Left hindlimb (tissue), 1 donor: Measurements from ENCODE around the gene PCIF1.
A peak's percentile ranks its signal among the peaks of the same experiment; 100 is the strongest.
"Not testable (repeated sequence)": the region's sequence is repeated elsewhere in the genome, so short reads cannot be mapped to it uniquely, and the experiment has no call there.

Source experiments
- DNase-seq: peaks from one replicate; pipeline ENCODE4 v3.0.0-alpha.2; 2018

Gene PCIF1

DNA sequence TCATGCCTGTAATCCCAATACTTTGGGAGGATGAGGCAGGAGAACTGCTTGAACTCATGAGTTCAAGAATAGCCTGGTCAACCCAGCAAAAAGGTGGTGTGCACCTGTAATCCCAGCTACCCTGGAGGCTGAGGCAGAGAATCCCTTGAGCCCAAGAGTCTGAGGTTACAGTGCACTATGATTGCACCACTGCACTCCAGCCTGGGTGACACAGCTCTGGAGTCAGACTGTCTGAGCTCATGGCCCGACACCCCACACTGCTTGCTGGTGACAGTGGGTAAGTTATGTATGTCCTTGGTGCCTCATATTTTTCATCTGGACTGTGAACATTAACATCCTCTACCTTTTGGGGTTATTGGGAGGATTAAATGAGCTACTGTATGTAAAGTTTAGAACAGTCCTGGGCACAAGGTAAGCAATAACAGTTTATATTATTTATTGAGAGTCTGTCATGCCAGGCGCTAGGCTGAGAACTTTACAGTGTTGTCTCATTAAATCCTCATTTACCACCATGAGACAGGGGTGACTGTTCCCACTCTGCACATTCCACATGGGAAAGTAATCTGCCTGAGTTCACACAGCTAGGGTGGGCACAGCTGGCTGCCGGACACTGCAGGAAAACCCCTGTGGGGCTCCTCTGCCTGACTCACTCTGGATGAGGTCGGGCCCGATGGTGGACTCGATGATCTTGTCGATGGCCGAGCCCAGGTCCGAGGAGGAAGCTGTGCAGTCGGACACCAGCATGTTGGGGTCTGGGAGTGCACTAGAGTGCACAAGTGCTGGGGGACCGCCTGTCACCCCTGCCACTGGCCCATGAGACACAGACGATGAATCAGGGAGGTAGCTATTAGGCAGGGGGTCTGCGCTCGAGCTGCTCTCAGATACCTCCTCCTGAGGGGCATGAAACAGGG, 34.6 kb downstream of the PCIF1 start:
- DNase-seq = no peak

DNA sequence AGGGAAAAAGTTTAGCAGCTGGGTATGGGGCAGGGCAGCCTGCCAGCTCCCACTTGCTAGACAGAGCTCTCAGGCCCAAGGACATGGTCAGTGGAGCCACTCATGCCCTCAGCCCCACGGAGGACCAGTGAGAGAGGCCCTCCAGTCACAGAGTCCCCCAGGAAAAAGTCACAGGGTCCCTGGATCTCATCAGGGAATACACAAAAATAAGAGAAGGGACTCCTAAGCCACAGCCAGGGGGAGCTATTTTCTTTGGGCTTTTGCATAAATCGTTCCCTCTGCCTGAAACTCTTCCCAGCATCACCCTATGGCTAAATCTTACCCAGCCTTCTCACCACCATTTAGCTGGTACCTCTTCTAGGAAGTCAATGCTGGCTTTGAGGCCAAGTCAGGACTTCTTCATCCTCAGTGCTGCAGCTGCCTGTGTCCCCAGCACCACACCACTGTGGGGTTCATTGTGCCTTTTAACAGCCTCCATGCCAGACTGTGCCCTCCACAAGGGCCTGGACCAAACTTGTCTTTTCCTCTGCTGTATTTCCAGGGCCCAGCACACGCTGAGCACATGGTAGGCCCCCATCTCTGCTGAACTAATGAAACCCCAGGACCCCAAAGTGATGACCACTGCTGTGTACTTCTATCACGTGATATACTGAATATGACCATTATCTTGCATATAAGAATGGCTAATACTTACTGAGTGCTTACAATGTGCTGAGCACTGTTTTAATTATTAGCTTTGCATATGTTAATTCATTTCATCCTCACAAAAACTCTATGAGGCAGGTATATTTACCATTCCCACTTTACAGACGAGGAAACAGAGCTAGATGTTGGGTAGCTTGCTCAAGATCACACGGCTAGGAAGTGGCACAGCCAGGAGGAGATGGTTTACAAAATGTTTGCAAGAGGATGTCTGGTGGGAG, 35.5 kb downstream of the PCIF1 start:
- DNase-seq = no peak

DNA sequence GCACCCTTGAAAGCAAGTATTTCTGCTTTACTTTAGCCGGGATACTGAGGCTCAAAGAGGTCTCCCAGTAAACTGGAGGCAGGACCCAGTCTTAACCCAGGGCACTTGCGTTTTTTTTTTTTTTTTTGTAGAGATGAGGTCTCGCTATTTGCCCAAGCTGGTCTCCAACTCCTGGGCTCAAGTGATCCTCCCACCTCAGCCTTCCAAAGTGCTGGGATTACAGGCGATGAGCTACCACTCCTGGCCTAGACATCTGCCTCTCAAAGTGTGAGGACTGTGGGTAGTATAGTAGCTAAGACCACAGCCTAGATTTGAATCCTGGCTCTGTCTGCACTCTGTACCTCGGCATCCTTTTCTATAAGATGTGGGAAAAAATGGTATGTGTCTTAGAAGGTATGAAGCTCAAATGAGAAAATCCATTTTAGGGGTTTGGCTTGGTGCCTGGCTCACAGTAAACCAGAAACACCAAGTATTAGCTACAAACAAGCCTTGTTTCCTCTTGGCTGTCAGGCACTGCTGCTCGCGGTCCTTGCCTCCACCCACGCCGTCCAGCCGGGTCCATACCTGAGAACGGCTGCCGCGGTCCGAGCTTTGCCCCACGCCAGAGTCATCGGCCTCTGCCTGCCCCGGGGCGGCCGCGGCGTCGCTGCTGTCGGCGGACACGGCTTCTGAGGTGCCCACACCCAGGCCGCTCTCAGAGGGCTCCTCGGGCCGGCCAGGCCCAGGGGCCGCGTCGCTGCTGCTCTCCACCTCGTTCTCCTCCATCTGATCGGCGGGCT, 36.4 kb downstream of the PCIF1 start:
- no peak for DNase-seq

DNA sequence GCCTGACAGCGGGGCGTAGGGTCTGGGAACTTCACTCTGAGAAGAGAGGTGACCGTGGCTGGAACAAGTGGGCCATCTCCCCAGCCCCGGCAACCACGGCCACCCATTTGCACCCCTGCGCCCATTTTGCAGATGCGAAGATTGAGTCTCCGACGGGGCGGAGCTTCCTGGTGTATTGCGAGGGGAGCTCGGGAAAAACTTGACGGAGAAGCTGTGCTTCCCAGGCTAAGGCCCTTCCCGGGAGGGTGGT, 36.9 kb downstream of the PCIF1 start:
- no peak for DNase-seq

DNA sequence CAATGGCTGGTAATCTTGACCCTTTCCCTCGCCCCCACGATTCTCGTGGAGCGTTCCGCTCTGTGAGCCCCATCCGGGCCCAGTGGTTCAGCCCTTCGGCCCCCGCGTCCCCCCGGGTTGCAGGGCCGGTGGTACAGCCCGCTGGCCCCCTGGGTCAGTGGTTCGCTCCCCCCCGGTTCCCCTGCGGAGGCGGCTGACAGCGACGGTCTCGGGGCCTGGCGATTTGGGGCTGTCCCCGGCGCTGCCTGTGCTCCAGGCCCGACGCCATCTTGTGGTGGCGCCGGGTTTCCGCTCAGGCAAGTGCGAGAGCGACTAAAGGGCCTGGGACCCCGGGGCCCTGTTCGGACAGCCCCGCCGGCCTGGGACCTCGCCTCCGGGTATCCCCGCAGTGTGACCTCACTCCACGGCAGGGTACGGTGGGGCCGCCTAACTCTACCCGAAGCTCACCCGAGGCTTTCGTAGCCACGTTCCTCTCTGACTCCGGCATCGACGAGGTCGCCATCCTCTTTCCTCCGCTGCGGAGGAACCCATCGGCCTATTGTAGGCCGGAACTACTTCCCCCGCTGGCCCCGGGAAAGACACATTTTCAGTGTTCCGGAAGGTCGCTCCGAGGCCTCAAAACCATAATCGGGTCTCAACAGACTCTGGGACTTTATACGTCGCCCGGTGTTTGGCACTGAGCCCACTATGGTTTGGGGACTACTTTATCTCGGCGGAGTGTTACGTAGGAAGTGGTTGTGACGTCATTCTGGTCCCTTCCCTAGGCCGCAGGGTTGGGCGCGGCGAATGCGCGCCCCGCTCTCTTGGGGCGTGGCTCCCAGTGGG, 37.4 kb downstream of the PCIF1 start, which contains the start of gene ZNF335:
Gene ZNF335, minus strand, starts transcription at position 529 of the 825 bp plus-strand sequence. CDS start 793 bp downstream, outside the sequence.
- DNase-seq = peak; percentile 97

DNA sequence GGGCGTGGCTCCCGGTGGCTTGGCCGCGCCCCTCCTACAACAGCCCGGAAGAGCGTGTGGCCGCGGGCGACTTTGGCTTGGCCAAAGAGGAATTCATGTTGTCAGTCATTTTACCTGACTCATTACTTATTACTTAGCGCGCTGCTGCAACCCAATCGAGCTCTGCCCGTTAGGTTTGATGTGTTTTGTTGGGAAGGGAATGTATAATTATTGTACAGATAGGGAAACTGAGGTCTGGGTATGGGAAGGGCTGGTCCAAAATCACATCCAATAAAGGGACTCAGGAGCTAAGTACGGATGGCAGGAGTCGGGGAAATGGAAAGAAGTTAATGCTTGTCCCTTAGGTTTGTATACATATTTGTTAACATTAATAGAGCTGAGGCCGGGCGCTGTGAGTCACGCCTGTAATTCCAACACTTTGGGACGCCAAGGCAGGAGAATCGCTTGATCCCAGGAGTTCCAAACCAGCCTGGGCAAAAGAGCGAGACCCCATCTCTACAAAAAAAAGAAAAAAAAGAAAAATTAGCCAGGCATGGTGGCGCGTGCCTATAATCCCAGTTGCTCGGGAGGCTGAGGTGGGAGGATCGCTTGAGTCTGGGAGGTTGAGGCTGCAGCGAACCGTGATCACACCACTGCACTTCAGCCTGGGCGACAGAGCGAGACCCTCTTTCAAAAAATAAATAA, 38.2 kb downstream of the PCIF1 start:
- no peak for DNase-seq

DNA sequence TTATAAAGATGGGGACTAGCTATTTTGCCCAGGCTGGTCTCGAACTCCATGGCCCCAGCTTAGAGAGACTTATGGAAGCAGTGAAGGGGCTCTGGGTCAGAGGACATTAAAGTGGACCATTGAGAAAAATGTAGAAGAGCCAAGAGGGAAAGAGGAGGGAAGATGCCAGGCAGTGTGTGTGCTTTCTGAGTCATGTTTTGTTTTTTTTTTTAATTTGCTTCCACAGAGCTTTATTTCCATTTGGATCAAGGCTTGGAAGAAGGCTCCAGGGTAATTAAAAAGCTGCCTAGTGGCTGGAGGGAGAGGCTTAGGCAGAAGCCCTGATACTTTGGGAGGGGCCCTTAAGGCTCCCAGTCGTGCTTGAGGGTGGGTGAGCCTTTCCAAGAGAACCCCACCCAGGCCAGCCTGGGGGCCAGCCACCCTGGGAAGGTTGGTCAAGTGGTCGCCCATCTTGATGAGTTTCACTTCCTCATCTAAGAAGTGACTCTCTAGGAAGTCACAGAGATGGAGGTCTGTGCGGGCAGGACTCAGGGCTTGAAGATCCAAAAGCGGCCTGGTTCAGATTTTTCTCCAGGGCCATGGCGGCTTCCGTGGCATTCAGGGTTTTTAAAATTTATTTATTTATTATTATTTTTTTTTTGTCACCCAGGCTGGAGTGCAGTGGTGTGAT, 40.5 kb downstream of the PCIF1 start:
- DNase-seq = no peak

DNA sequence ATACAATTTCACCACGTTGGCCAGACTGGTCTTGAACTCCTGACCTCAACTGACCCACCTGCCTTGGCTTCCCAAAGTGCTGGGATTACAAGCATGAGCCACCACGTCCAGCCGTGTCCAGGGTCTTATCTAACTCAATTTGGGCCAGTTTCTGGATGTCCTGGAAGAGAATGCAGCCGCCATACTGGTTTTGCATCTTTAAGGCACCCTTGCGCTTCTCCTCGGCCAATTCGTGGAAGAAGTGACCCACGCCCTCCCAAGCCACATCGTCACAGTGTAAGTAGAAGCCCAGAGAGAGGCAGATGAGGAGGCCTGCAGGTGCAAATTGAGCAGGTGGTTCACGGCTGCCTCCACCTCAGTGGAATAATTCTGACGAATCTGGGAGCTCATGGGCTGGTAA, 41.2 kb downstream of the PCIF1 start:
- no peak for DNase-seq

DNA sequence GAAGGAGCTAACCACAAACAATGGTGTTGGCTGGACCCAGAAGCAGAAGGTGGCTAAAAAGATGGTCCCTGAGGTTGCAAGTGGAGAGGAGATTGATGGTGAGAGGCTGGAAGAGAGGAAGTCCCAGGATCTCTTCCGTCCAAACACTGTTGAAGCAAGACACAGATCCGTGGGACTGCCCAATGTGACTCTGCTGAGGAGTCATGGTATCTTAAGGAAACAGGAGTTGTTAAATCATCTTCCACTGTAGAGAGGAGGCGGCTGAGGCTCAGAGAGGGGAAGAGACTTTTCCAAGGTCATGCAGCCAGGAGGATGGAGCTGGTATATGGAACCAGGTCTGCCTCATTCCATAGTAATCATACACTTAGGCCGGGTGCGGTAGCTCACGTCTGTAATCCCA, 41.6 kb downstream of the PCIF1 start:
- no peak for DNase-seq

DNA sequence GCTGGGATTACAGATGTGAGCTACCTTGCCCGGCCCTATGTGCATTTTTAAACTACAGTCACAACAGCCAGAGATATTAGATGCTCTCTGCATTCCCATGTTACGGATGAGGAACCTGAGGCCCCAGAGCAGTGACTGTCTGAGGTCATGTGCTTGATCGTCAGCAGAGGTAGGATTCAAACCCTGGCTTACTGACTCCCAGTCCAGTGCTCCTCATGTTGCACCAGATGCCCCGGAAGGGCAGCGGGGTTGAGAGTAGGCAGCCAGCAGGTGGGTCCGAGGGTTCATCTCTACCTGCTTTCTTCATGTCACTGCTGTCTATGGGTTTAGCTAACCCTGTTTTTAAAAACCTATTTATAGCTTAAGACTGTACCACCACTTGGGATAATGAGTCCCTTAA, 46.8 kb downstream of the PCIF1 start:
- no peak for DNase-seq

DNA sequence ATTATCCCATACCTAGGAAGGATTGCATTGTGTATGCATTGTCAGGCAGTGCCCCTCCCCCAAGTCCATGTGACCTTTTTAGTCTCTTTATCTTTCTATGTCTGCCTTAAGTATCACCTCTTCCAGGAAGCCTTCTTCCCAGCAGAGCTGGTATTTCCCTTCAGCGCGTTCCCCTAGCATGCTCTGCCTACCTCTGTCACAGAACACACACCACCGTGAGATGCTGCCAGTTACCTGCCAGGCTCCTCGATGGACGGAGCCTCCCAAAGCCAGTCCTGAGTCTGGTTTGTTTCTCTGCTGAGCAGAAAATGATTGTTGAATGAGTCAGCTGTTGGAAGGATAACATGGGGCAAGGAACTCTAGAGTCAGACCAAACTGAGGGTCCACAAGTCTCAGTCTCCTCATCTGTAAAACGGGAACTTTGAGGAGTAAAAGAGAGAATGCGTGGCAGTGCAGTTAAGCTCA, 48.8 kb downstream of the PCIF1 start:
- DNase-seq = no peak

DNA sequence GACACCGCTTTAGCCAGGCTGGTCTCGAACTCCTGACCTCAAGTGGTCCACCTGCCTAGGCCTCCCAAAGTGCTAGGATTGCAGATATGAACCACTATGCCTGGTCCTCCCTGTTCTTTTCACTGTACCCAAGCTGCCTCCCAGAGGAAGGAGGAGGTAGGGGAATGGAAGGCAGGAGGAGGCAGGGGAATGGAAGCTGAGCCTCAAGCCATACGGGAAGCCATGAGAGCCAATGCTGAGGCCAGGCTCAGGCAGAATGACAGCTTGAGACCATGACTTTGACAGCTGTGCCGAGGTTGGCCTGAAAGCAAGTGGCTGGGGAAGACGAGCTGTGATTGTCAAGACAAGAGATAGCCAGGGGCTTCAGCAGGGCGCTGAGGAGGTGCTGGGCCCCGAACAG, 51.1 kb downstream of the PCIF1 start:
- DNase-seq = no peak

DNA sequence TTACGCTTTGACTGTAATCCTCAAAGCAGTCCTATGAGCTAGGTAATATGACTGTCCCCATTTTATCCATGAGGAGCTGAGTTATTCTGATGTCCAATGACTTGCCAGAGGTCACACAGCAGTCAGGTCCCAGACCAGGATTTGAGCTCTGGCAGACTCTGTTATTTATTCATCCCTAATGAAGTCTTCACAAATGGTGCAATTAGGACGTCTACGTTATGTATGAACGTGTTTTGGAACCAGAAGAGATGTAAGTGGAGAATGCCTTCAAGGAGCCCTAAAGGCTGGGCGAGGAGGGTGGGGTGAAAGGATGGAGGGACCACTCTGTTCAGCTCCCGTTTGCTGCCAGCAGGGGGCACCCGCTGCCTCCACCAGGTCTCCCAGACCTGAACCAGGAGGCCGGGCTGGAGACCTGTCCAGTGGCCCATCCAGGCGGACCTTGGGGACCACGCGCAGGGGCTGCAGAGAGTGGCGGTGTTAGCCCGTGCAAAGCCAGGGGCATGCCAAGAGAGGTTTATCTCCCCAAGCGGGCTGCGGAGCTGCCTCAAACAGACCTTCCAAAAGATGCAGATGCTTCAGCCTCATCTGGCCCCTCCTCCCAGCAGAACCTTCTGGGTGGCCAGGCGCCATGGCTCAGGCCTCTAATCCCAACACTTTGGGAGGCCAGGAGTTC, 52.8 kb downstream of the PCIF1 start:
- DNase-seq = peak; percentile 60

DNA sequence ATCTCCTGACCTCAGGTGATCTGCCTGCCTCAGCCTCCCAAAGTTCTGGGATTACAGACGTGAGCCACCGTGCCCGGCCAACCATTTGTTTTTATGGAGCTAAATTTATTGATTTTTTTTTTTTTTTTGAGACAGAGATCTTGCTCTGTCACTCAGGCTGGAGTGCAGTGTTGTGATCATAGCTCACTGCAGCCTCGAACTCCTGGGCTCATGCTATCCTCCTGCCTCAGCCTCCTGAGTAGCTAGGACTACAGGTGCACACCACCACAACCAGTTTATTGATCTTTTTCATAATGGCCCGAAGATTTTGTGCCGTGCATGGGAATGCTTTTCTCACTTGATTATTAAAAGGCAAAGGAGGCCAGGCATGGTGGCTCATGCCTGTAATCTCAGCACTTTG, 54.3 kb downstream of the PCIF1 start:
- DNase-seq = not testable (repeated sequence)

DNA sequence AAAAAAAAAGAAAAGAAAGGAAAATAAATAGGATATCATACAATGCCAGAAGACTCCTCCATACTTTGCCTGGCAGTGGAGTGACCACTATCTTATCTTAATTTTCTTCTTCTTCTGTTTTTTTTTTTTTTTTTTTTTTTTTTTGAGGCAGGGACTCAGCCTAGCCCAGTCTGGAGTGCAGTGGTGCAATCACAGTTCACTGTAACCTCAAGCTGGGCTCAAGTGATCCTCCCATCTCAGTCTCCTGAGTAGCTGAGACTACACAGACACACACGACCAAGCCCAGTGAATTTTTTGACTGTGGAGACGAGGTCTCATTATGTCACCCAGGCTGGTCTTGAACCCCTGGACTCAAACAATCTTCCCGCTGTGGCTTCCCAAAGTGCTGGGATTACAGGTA, 57.1 kb downstream of the PCIF1 start:
- DNase-seq = no peak

DNA sequence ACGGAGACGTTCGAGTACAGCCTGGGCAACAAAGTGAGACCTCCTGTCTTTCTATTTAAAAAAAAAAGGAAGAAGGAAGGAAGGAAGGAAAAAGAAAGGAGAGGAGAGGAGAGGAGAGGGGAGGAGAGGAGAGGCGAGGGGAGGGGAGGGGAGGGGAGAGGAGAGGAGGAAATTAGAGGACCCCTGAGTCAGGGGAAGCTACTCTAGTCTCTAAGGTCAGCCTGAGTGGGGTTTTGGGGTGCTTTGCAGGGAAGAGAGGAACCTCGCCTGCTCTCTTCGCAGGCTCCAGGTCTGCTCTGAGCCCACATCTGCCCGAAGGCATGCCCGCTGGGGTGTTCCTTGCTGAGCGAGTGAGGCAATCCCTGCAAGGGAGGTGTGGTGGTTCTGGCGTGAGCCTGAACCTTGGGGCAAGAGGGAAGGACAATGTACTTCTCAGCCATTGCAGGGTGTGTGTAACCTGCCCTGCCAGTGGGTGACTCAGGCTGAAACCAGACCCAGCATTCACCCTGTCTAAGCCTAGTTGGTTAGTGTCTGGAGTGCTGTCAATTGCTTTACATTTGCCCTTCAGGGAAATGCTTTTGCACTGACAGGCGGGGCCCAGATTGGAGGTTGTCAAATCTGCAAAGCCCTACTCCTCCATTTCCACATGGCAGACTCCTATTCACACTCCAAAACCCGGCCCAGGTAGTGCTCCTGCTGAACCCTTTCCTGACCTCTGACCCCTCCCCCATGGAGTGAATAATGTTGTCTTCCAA, 58.9 kb downstream of the PCIF1 start:
- DNase-seq = no peak

DNA sequence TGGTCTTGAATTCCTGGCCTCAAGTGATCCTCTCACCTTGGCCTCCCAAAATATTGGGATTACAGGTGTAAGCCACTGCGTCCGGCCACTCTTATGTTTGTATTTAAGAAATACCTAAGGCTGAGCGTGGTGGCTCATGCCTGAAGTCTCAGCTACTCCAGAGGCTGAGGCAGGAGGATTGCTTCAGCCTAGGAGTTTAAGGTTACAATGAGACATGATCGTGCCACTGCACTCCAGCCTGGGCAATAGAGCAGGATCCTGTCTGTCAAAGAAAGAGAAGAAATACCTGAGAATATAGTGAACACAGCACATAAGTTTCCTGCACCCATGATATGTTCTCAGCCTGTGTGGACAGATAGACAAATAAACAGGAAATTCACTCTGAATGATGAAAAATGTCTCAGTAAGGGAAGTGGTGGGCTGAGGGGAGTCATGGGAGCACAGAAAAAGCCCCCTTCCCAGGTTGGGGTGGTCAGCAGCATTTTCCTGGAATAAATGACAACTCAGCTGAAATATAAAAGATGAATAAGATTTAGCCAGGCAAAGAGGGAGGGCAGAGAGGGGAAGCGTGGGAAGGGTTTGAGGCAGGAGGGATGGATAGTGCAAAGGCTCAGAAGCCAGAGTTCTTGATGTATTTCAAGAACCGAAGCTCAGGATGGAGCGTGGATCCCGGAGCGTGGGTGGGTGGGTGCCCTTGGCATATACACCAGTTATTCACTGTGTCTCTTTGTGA, 60.4 kb downstream of the PCIF1 start:
- DNase-seq = no peak

DNA sequence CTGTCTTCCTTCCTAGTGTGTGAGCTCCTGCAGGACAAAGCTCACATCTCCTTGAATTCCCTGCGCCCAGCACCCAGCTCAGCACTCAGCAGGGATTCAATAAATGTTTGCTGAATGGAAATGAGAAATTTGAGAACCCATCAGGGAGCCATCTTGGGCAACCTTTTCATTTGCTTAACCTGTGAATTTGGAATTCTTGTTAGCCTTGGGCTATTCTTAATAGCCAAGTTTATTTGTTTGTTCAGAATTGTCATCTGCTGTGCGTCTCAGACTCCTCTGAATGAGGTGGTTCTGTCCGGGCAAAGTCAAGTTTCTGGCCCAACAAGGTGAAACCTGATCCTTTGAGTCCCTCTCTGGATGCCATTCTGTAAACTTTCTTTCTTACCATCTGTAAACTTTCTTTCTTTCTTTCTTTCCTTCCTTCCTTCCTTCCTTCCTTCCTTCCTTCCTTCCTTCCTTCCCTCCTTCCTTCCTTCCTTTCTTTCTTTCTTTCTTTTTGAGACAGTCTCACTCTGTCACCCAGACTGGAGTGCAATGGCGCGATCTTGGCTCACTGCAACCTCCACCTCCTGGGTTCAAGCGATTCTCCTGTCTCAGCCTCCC, 61.1 kb downstream of the PCIF1 start:
- DNase-seq = not testable (repeated sequence)
